H9 (cell line): ENCODE results near the gene FOXP2. TPM values are rescaled to one million over a fixed set of nuclear protein-coding genes. Genes with fewer than 3 reads are reported as not detected.

ENCODE experiments used
- DNase-seq: peaks from one replicate; pipeline ENCODE4 v3.0.0-alpha.2; 2017
- H2AFZ ChIP-seq: one replicate; pipeline ENCODE4 v1.6.1; 2013; ENCODE audit warnings: mild to moderate bottlenecking, low read length, control low read depth, moderate library complexity
- H2AK5ac ChIP-seq: 2 replicates; pipeline ENCODE4 v1.6.1; 2013; ENCODE audit warnings: low read length, control low read depth, mixed read lengths; ENCODE audit not compliant: insufficient read length
- H2BK120ac ChIP-seq: one replicate; pipeline ENCODE4 v1.6.1; 2013; ENCODE audit warnings: low read depth, mild to moderate bottlenecking, low read length, control low read depth, inconsistent platforms; ENCODE audit not compliant: poor library complexity, severe bottlenecking
- H2BK12ac ChIP-seq: 2 replicates; pipeline ENCODE4 v1.6.1; 2013; ENCODE audit warnings: low read length, control low read depth, mixed read lengths, low read depth; ENCODE audit not compliant: insufficient read length
- H2BK15ac ChIP-seq: 2 replicates; pipeline ENCODE4 v1.6.1; 2013; ENCODE audit warnings: low read depth, low read length, control low read depth
- H2BK20ac ChIP-seq: one replicate; pipeline ENCODE4 v1.6.1; 2013; ENCODE audit warnings: low read depth, mild to moderate bottlenecking, low read length, control low read depth, inconsistent platforms; ENCODE audit not compliant: poor library complexity, severe bottlenecking
- H2BK5ac ChIP-seq: 2 replicates; pipeline ENCODE4 v1.6.1; 2013; ENCODE audit warnings: low read length, control low read depth, mixed read lengths; ENCODE audit not compliant: insufficient read length
- H3K14ac ChIP-seq: 2 replicates; pipeline ENCODE4 v1.6.1; 2013; ENCODE audit warnings: low read length, control low read depth; ENCODE audit not compliant: insufficient read depth
- H3K18ac ChIP-seq: 2 replicates; pipeline ENCODE4 v1.6.1; 2013; ENCODE audit warnings: low read depth, mild to moderate bottlenecking, mixed read lengths, low read length, control low read depth; ENCODE audit not compliant: insufficient read length
- H3K23ac ChIP-seq: 2 replicates; pipeline ENCODE4 v1.6.1; 2013; ENCODE audit warnings: low read length, control low read depth, mixed read lengths, low read depth; ENCODE audit not compliant: insufficient read length
- H3K23me2 ChIP-seq: 2 replicates; pipeline ENCODE4 v1.6.1; 2013; ENCODE audit warnings: low read depth, mild to moderate bottlenecking, mixed read lengths, low read length, control low read depth; ENCODE audit not compliant: insufficient read length, poor library complexity, severe bottlenecking
- H3K27ac ChIP-seq: 2 replicates; pipeline ENCODE4 v1.5.1; 2013; ENCODE audit warnings: low read length, control low read depth, mixed read lengths, low read depth; ENCODE audit not compliant: insufficient read length
- H3K27me3 ChIP-seq: 2 replicates; pipeline ENCODE4 v1.6.1; 2013; ENCODE audit warnings: low read length, control low read depth, inconsistent platforms; ENCODE audit not compliant: insufficient read depth
- H3K4ac ChIP-seq: 2 replicates; pipeline ENCODE4 v1.6.1; 2013; ENCODE audit warnings: low read depth, mild to moderate bottlenecking, control low read depth, inconsistent platforms, low read length, moderate library complexity
- H3K4me1 ChIP-seq: 2 replicates; pipeline ENCODE4 v1.6.1; 2013; ENCODE audit warnings: low read length, control low read depth, inconsistent platforms; ENCODE audit not compliant: insufficient read depth
- H3K4me2 ChIP-seq: 2 replicates; pipeline ENCODE4 v1.6.1; 2013; ENCODE audit warnings: low read length, control low read depth, mixed read lengths; ENCODE audit not compliant: insufficient read length, insufficient read depth
- H3K56ac ChIP-seq: 2 replicates; pipeline ENCODE4 v1.6.1; 2013; ENCODE audit warnings: low read depth, mild to moderate bottlenecking, mixed read lengths, low read length, control low read depth; ENCODE audit not compliant: insufficient read length
- H3K79me1 ChIP-seq: 2 replicates; pipeline ENCODE4 v1.6.1; 2013; ENCODE audit warnings: low read depth, mild to moderate bottlenecking, moderate library complexity, low read length, control low read depth, inconsistent platforms; ENCODE audit not compliant: insufficient read depth, poor library complexity, severe bottlenecking
- H3K79me2 ChIP-seq: 2 replicates; pipeline ENCODE4 v1.6.1; 2013; ENCODE audit warnings: low read length, control low read depth, inconsistent platforms; ENCODE audit not compliant: insufficient read depth
- H3K9ac ChIP-seq: 2 replicates; pipeline ENCODE4 v1.6.1; 2013; ENCODE audit warnings: low read length, control low read depth, mixed read lengths; ENCODE audit not compliant: insufficient read length; ENCODE audit errors: extremely low read depth
- H3K9me3 ChIP-seq: one replicate; pipeline ENCODE4 v1.6.1; 2013; ENCODE audit warnings: low read depth, low read length, inconsistent platforms; ENCODE audit not compliant: control insufficient read depth
- H3T11ph ChIP-seq: one replicate; pipeline ENCODE4 v1.6.1; 2013; ENCODE audit warnings: mild to moderate bottlenecking, low read length, control low read depth, inconsistent platforms
- H4K20me1 ChIP-seq: one replicate; pipeline ENCODE4 v1.6.1; 2013; ENCODE audit not compliant: control insufficient read depth, insufficient read length, insufficient read depth
- H4K5ac ChIP-seq: 2 replicates; pipeline ENCODE4 v1.6.1; 2013; ENCODE audit warnings: low read depth, mild to moderate bottlenecking, mixed read lengths, low read length, control low read depth; ENCODE audit not compliant: insufficient read length
- H4K8ac ChIP-seq: replicated peaks from 2 replicates; pipeline ENCODE4 v1.6.1; 2013; ENCODE audit warnings: low read length, control low read depth, mixed read lengths, low read depth; ENCODE audit not compliant: insufficient read length
- H4K91ac ChIP-seq: 2 replicates; pipeline ENCODE4 v1.6.1; 2013; ENCODE audit warnings: low read depth, mild to moderate bottlenecking, moderate library complexity, mixed read lengths, low read length, control low read depth; ENCODE audit not compliant: insufficient read length
- H3K27ac Mint-ChIP-seq, 3 experiments: 2 replicates in 2 of 3; 3 replicates in 1 of 3; pipeline ENCODE4 v1.8.0; 2020 to 2021; ENCODE audit warnings: mixed read lengths in 3 of 3, mild to moderate bottlenecking in 1 of 3, moderate library complexity in 1 of 3
- H3K27me3 Mint-ChIP-seq: 2 replicates; pipeline ENCODE4 v1.8.0; 2021; ENCODE audit warnings: low read depth, mild to moderate bottlenecking, moderate library complexity, mixed read lengths
- H3K36me3 Mint-ChIP-seq, 3 experiments: 2 replicates in 2 of 3; 3 replicates in 1 of 3; pipeline ENCODE4 v1.8.0; 2020 to 2021; ENCODE audit warnings: low read depth in 3 of 3, mixed read lengths in 3 of 3; ENCODE audit not compliant: insufficient read depth in 1 of 3
- H3K4me1 Mint-ChIP-seq, 2 experiments: 2 replicates each; pipeline ENCODE4 v1.8.0; 2020; ENCODE audit warnings: mixed read lengths in 2 of 2
- H3K4me3 Mint-ChIP-seq, 2 experiments: 2 replicates in 1 of 2; 3 replicates in 1 of 2; pipeline ENCODE4 v1.8.0; 2020 to 2021; ENCODE audit warnings: mild to moderate bottlenecking in 2 of 2, mixed read lengths in 2 of 2, moderate library complexity in 1 of 2
- H3K9me3 Mint-ChIP-seq, 2 experiments: 2 replicates in 1 of 2; 3 replicates in 1 of 2; pipeline ENCODE4 v1.8.0; 2020; ENCODE audit warnings: mild to moderate bottlenecking in 2 of 2, mixed read lengths in 2 of 2, moderate library complexity in 1 of 2
- WGBS: extraction: QIAGEN DNeasy Blood & Tissue Kit; methylation state at CpG from one replicate; pipeline ENCODE4 v1.1.7; 2013; ENCODE audit warnings: missing lambda C conversion rate, low lambda C conversion rate, mixed read lengths; ENCODE audit not compliant: insufficient read length; ENCODE audit errors: extremely low coverage; 5-methylcytosine and 5-hydroxymethylcytosine counted together
- total RNA-seq: library from RNA; stranded (reverse); gene quantifications from 2 replicates; pipeline ENCODE4 v1.2.1, GENCODE V29; 2021
- TF ChIP-seq, protein P1 (sequence below): fragments of 200-600 bp; sonication (generic); conservative IDR thresholded peaks from 3 replicates; pipeline ENCODE4 v1.8.0; 2021; ENCODE audit warnings: antibody characterized with exemption, mild to moderate bottlenecking

Gene FOXP2
- total RNA-seq, 1 experiment from 2014 or later, result not detected

DNA sequence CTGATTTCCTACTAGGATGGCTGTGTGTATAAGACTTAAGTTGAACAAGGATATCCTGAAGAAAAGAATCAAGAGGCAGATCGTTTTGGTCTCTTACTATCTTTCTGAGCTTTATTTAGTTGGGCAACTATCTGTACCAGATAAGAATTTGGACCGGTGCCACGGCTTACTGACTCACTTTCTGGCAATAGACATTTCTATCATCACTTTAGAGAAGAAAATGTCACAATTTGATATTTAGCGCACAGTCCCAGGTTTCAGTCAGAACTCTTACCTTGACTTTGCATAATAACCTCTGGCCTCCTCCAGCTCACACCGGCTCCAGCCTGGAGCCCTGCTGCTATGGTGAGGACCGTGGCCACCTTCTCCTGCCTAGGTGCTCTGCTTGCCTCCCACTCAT is 289.1 kb downstream of the FOXP2 start:
- no peak overlapping the region for H3K18ac ChIP-seq
- TF ChIP-seq, protein P1, sequence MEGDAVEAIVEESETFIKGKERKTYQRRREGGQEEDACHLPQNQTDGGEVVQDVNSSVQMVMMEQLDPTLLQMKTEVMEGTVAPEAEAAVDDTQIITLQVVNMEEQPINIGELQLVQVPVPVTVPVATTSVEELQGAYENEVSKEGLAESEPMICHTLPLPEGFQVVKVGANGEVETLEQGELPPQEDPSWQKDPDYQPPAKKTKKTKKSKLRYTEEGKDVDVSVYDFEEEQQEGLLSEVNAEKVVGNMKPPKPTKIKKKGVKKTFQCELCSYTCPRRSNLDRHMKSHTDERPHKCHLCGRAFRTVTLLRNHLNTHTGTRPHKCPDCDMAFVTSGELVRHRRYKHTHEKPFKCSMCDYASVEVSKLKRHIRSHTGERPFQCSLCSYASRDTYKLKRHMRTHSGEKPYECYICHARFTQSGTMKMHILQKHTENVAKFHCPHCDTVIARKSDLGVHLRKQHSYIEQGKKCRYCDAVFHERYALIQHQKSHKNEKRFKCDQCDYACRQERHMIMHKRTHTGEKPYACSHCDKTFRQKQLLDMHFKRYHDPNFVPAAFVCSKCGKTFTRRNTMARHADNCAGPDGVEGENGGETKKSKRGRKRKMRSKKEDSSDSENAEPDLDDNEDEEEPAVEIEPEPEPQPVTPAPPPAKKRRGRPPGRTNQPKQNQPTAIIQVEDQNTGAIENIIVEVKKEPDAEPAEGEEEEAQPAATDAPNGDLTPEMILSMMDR, result no peak
- WGBS, result no CpG with 5 or more reads among the region's 6 CpGs
- no peak overlapping the region for H2BK120ac ChIP-seq
- no peak overlapping the region for H3K4me3 Mint-ChIP-seq
- H2BK5ac ChIP-seq, result no peak overlapping the region
- H3K27ac Mint-ChIP-seq, result no peak overlapping the region
- H3K27me3 Mint-ChIP-seq, result no peaks in the 10 kb centered on the region; the same call in none of the 2 replicates
- H4K8ac ChIP-seq, result no peak overlapping the region
- H3K4me2 ChIP-seq, result no peak overlapping the region
- no peaks in the 10 kb centered on the region for H3K79me1 ChIP-seq
- no peak overlapping the region for H3K56ac ChIP-seq
- H4K91ac ChIP-seq, result no peak overlapping the region
- H3K9me3 Mint-ChIP-seq, result no peaks in the 10 kb centered on the region
- H3K79me2 ChIP-seq, result no peaks in the 10 kb centered on the region
- H4K20me1 ChIP-seq, result no peaks in the 10 kb centered on the region
- no peaks in the 10 kb centered on the region for H3K4me1 ChIP-seq
- H3K14ac ChIP-seq, result no peak overlapping the region
- H3K4me1 Mint-ChIP-seq, result peaks cover 3 to 4% of the 10 kb centered on the region in 2 experiments
- no peak overlapping the region for H3K23ac ChIP-seq
- no peak overlapping the region for H2BK12ac ChIP-seq
- H3K4ac ChIP-seq, result no peak overlapping the region
- H4K5ac ChIP-seq, result no peak overlapping the region
- H3T11ph ChIP-seq, result no peak overlapping the region
- no peaks in the 10 kb centered on the region for H3K36me3 Mint-ChIP-seq
- no peak overlapping the region for H2AFZ ChIP-seq
- H2BK20ac ChIP-seq, result no peak overlapping the region
- no peak overlapping the region for H2AK5ac ChIP-seq
- H2BK15ac ChIP-seq, result no peak overlapping the region
- H3K9me3 ChIP-seq, result no peaks in the 10 kb centered on the region
- no peak for DNase-seq
- H3K23me2 ChIP-seq, result no peaks in the 10 kb centered on the region
- no peak overlapping the region for H3K9ac ChIP-seq
- H3K27me3 ChIP-seq, result no peaks in the 10 kb centered on the region
- H3K27ac ChIP-seq, result no peak overlapping the region
